GM12878 (cell line): ENCODE results near the gene C2orf92. TPM values are rescaled to one million over a fixed set of nuclear protein-coding genes. Genes with fewer than 3 reads are reported as not detected.

Source experiments
- ATAC-seq: fragments of 200-7000 bp; cut with Tn5 transposase; 3 replicates; pipeline ENCODE4 v1.9.1; 2020; ENCODE audit warnings: mild to moderate bottlenecking, moderate library complexity
- BruUV-seq: library from RNA; stranded (reverse); fragments of 400-500 nt; replicated peaks from 2 replicates; lab custom pipeline; 2021; lab: Mats Ljungman, UMichigan
- CTCF ChIA-PET: fragments of 300-600 bp; sonication (Branson Sonifier 250); formaldehyde crosslinking; extraction: SDS; loops from one replicate; lab custom pipeline; 2021; ENCODE audit warnings: inconsistent platforms; lab: Yijun Ruan, JAX
- POLR2A ChIA-PET: fragments of 350-600 bp; formaldehyde crosslinking; extraction: SDS; loops from one replicate; lab custom pipeline; 2021; ENCODE audit warnings: inconsistent platforms; lab: Charles Lee
- RAD21 ChIA-PET: fragments of 300-600 bp; sonication (Branson Sonifier 250); formaldehyde crosslinking; loops from one replicate; lab custom pipeline; 2023; ENCODE audit warnings: antibody characterized with exemption; ENCODE audit not compliant: unreplicated experiment; lab: Charles Lee
- SMC1A ChIA-PET: fragments of 300-600 bp; sonication (Branson Sonifier 250); formaldehyde crosslinking; loops from one replicate; lab custom pipeline; 2023; ENCODE audit not compliant: unreplicated experiment, uncharacterized antibody; lab: Charles Lee
- DNase-seq: peaks from one replicate; pipeline ENCODE4 v3.0.0-alpha.2; 2011; ENCODE audit warnings: low read depth, low spot score
- FAIRE-seq: peaks from 3 replicates; lab custom pipeline; 2011; peaks lifted over from hg19 to GRCh38; lab: Jason Lieb, UNC
- H2AFZ ChIP-seq: 2 replicates; pipeline ENCODE4 v1.6.0; 2011; ENCODE audit warnings: low read depth, low read length, control low read depth; ENCODE audit not compliant: control insufficient read depth
- H3K27ac ChIP-seq: 2 replicates; pipeline ENCODE4 v1.5.1; 2011; ENCODE audit warnings: control low read depth; ENCODE audit not compliant: control insufficient read depth, insufficient read depth
- H3K27me3 ChIP-seq, 2 experiments: replicated peaks in 1 of 2; 2 replicates each; pipeline versions ENCODE4 v1.6.0 to v1.6.1; 2011; ENCODE audit warnings: low read length in 1 of 2; ENCODE audit not compliant: control insufficient read depth in 2 of 2, insufficient read depth in 2 of 2
- H3K36me3 ChIP-seq, 2 experiments: 2 replicates each; pipeline ENCODE4 v1.5.1; 2011; ENCODE audit warnings: low read length in 1 of 2; ENCODE audit not compliant: control insufficient read depth in 2 of 2, insufficient read depth in 2 of 2
- H3K4me1 ChIP-seq: 2 replicates; pipeline ENCODE4 v1.6.1; 2011; ENCODE audit warnings: mild to moderate bottlenecking, low read length, moderate library complexity, mixed read lengths; ENCODE audit not compliant: control insufficient read depth, insufficient read depth
- H3K4me2 ChIP-seq: 2 replicates; pipeline ENCODE4 v1.6.0; 2011; ENCODE audit warnings: control low read depth; ENCODE audit not compliant: control insufficient read depth, insufficient read depth
- H3K4me3 ChIP-seq: fragments of 200-600 bp; sonication (generic); 2 replicates; pipeline ENCODE4 v1.5.1; 2016
- H3K79me2 ChIP-seq: 2 replicates; pipeline ENCODE4 v1.6.0; 2011; ENCODE audit warnings: low read length; ENCODE audit not compliant: control insufficient read depth, insufficient read depth
- H3K9ac ChIP-seq: 2 replicates; pipeline ENCODE4 v1.8.0; 2011; ENCODE audit warnings: low read length, control low read depth, mixed read lengths; ENCODE audit not compliant: control insufficient read depth, insufficient read depth
- H3K9me3 ChIP-seq: replicated peaks from 3 replicates; pipeline ENCODE4 v1.5.1; 2011; ENCODE audit warnings: mild to moderate bottlenecking, low read length; ENCODE audit not compliant: control insufficient read depth, insufficient read depth
- H4K20me1 ChIP-seq: 2 replicates; pipeline ENCODE4 v1.6.0; 2011; ENCODE audit not compliant: control insufficient read depth, insufficient read depth
- BRCA1 ChIP-seq: IDR thresholded peaks from 2 replicates; pipeline ENCODE4 v1.6.1; 2011; ENCODE audit warnings: low read depth, low read length, improper control_type of control experiment
- DPF2 ChIP-seq: fragments of 450-650 bp; IDR thresholded peaks from 2 replicates; pipeline ENCODE4 v1.6.1; 2017; ENCODE audit warnings: mild to moderate bottlenecking
- ESRRA ChIP-seq: IDR thresholded peaks from 2 replicates; pipeline ENCODE4 v1.6.1; 2012; ENCODE audit warnings: mild to moderate bottlenecking, low read length, improper control_type of control experiment
- EZH2 ChIP-seq: IDR thresholded peaks from 2 replicates; pipeline ENCODE4 v1.6.1; 2012; ENCODE audit warnings: low read depth, mild to moderate bottlenecking, control low read depth, inconsistent platforms, low read length, borderline replicate concordance; ENCODE audit not compliant: control insufficient read depth
- FOS ChIP-seq: IDR thresholded peaks from 3 replicates; pipeline ENCODE4 v1.6.1; 2011; ENCODE audit warnings: borderline replicate concordance; ENCODE audit not compliant: insufficient read length; ENCODE audit errors: extremely low read depth
- GATAD2B ChIP-seq: fragments of 450-650 bp; conservative IDR thresholded peaks from 2 replicates; pipeline ENCODE4 v1.6.1; 2017; ENCODE audit warnings: low read depth, mild to moderate bottlenecking, moderate library complexity
- HDAC2 ChIP-seq: fragments of 200-600 bp; sonication (generic); IDR thresholded peaks from 2 replicates; pipeline ENCODE4 v1.6.1; 2017
- NBN ChIP-seq: fragments of 450-650 bp; IDR thresholded peaks from 2 replicates; pipeline ENCODE4 v1.6.1; 2016
- NFIC ChIP-seq: IDR thresholded peaks from 2 replicates; pipeline ENCODE4 v1.6.1; 2012; ENCODE audit warnings: low read depth, mild to moderate bottlenecking, inconsistent platforms, low read length, moderate library complexity
- PAX5 ChIP-seq: IDR thresholded peaks from 2 replicates; pipeline ENCODE4 v1.6.1; 2011; ENCODE audit warnings: low read depth, low read length, borderline replicate concordance
- RB1 ChIP-seq: fragments of 450-650 bp; formaldehyde crosslinking; IDR thresholded peaks from 2 replicates; pipeline ENCODE4 v1.6.1; 2017; ENCODE audit warnings: mild to moderate bottlenecking, borderline replicate concordance
- RFX5 ChIP-seq: IDR thresholded peaks from 2 replicates; pipeline ENCODE4 v1.6.1; 2011; ENCODE audit warnings: low read depth, low read length, improper control_type of control experiment
- SRF ChIP-seq, 2 experiments: IDR thresholded peaks; 2 replicates each; pipeline ENCODE4 v1.6.1; 2011; ENCODE audit warnings: low read depth in 2 of 2, low read length in 2 of 2, mild to moderate bottlenecking in 1 of 2, moderate library complexity in 1 of 2
- WRNIP1 ChIP-seq: IDR thresholded peaks from 2 replicates; pipeline ENCODE4 v1.6.1; 2011; ENCODE audit warnings: low read depth, low read length, improper control_type of control experiment, borderline replicate concordance
- YBX1 ChIP-seq: fragments of 450-650 bp; IDR thresholded peaks from 2 replicates; pipeline ENCODE4 v1.6.1; 2016; ENCODE audit warnings: antibody characterized with exemption
- ZNF384 ChIP-seq: IDR thresholded peaks from 2 replicates; pipeline ENCODE4 v1.6.1; 2012; ENCODE audit warnings: low read depth, mild to moderate bottlenecking, low read length, improper control_type of control experiment, borderline replicate concordance
- WGBS: methylation state at CpG from one replicate; pipeline ENCODE4 v1.1.6; 2016; ENCODE audit warnings: low lambda C conversion rate; ENCODE audit not compliant: insufficient replicate concordance, insufficient coverage; ENCODE audit errors: missing lambda C conversion rate; 5-methylcytosine and 5-hydroxymethylcytosine counted together
- in situ Hi-C: fragments of 300-500 bp; cut with MboI; formaldehyde crosslinking; loops from 9 replicates; pipeline ENCODE4 v1.14.3; 2018; ENCODE audit warnings: mixed read lengths
- intact Hi-C: fragments of 100-400 bp; cut with micrococcal nuclease; formaldehyde crosslinking; loops from one replicate; pipeline ENCODE4 v1.14.2; 2022; ENCODE audit not compliant: unreplicated experiment
- polyA plus RNA-seq, 11 experiments: library from polyadenylated mRNA; depleted of rRNA in 4 of 11; unstranded in 6 of 11; stranded (reverse) in 5 of 11; fragments of >200 nt; fragmentation: Nextera tagmentation in 4 of 11; fragmentation: Illumina TruSeq in 1 of 11; extraction: Ambion mirVana in 4 of 11; extraction: Trizol in 1 of 11; gene quantifications; 1 replicate in 1 of 11; 2 replicates in 10 of 11; pipeline versions ENCODE4 v1.2.1 to v1.2.3, GENCODE V29; 2011 to 2016; ENCODE audit warnings: inconsistent platforms in 2 of 11, missing spikeins in 2 of 11, low read depth in 1 of 11
- total RNA-seq, 4 experiments: library from RNA; depleted of rRNA in 3 of 4; stranded (reverse); fragments of >200 nt in 3 of 4; fragmentation: Illumina TruSeq in 1 of 4; extraction: Trizol in 1 of 4; gene quantifications; 2 replicates each; pipeline versions ENCODE4 v1.2.1 to v1.2.3, GENCODE V29; 2013 to 2021
- TF ChIP-seq, protein P1 (sequence below): fragments of 450-650 bp; IDR thresholded peaks from 2 replicates; pipeline ENCODE4 v1.6.1; 2018; ENCODE audit warnings: mild to moderate bottlenecking, low read depth, moderate library complexity; ENCODE audit not compliant: partially characterized antibody
- TF ChIP-seq, protein P2 (sequence below): fragments of 450-650 bp; IDR thresholded peaks from 2 replicates; pipeline ENCODE4 v1.6.1; 2017; ENCODE audit warnings: mild to moderate bottlenecking, low read depth, inconsistent platforms; ENCODE audit not compliant: poor library complexity, severe bottlenecking

Gene C2orf92
- total and polyA plus RNA-seq, 10 of the 15 experiments (the other 5 are each of a cell fraction or from before 2014, with no cell fraction given): 0.40 to 10.1 (median 3.7) TPM

DNA sequence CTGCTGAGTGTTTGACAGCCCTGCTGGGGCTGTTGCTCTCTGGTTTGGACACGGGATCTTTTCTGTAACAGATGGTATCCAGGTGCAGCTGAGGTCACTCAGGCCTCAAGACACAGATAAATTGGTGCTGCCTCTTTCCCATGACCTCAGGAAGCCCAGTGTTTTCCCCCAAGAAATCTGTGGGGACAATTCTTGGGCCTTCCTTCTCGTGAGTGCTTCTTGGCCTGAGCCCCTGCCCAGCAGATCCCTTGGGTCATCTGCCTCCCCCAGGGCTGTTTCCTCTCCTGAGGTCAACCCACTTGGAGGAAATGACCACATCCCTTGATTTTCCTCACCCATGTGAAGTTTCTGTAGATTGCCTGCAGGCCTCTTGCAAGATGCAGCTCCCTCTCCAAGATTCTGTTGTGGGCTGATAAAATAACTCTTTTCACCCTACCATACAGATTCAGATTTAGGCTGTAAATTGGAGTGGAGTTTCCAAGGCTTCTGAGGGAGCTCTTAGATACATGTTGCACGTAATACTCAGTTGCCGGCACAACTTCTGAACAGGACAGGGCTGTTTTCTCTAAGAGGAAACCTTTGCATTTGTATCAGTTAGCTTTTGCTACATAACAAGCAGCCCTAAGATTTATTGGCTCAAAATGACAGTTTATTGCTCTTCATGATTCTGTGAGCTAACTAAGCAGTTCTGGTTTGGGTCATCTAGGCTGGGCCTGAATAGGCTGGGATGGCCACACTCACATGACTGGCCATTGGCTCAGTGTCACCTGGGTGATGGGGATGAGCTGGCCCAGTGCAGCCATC lies 57.0 kb downstream of the C2orf92 start:
- no peaks in the 10 kb centered on the region for H4K20me1 ChIP-seq
- no peaks in the 10 kb centered on the region for H3K36me3 ChIP-seq
- FAIRE-seq (no peak), DNase-seq (no peak), ATAC-seq (no peak)
- in situ Hi-C loops (no loop called here), intact Hi-C loops (no loop called here)
- SMC1A ChIA-PET: interaction anchor here (0.9 kb wide), 1 partner anchor 29 kb away, joined by 3 read pairs; no protein-coding TSS in a partner anchor
- RAD21 ChIA-PET: no interaction called here
- no TSS peak for BruUV-seq
- no peak overlapping the region for H3K9ac ChIP-seq
- 33% methylated on average over 4 of the region's 4 CpGs for WGBS
- CTCF ChIA-PET: interaction anchor here (0.7 to 2.9 kb wide), 5 partner anchors 9 to 659 kb away, joined by 3 to 8 read pairs (median 3); partner anchors contain the start of gene ZAP70
- POLR2A ChIA-PET: no interaction called here
- H3K9me3 ChIP-seq: peaks cover 2% of the 10 kb centered on the region; the same call in 1 of the 3 replicates
- H2AFZ ChIP-seq: no peak overlapping the region
- H3K27me3 ChIP-seq: no peaks in the 10 kb centered on the region
- no peak overlapping the region for H3K4me2 ChIP-seq
- H3K79me2 ChIP-seq: no peaks in the 10 kb centered on the region
- no peaks in the 10 kb centered on the region for H3K4me1 ChIP-seq
- no peak overlapping the region for H3K4me3 ChIP-seq
- H3K27ac ChIP-seq: no peak overlapping the region
- TF ChIP-seq NBN: no peak
- TF ChIP-seq PAX5: no peak
- no peak for TF ChIP-seq WRNIP1
- no peak for TF ChIP-seq FOS
- TF ChIP-seq YBX1: no peak
- TF ChIP-seq NFIC: no peak
- no peak for TF ChIP-seq ZNF384
- no peak for TF ChIP-seq RB1
- TF ChIP-seq, protein P1, sequence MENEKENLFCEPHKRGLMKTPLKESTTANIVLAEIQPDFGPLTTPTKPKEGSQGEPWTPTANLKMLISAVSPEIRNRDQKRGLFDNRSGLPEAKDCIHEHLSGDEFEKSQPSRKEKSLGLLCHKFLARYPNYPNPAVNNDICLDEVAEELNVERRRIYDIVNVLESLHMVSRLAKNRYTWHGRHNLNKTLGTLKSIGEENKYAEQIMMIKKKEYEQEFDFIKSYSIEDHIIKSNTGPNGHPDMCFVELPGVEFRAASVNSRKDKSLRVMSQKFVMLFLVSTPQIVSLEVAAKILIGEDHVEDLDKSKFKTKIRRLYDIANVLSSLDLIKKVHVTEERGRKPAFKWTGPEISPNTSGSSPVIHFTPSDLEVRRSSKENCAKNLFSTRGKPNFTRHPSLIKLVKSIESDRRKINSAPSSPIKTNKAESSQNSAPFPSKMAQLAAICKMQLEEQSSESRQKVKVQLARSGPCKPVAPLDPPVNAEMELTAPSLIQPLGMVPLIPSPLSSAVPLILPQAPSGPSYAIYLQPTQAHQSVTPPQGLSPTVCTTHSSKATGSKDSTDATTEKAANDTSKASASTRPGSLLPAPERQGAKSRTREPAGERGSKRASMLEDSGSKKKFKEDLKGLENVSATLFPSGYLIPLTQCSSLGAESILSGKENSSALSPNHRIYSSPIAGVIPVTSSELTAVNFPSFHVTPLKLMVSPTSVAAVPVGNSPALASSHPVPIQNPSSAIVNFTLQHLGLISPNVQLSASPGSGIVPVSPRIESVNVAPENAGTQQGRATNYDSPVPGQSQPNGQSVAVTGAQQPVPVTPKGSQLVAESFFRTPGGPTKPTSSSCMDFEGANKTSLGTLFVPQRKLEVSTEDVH: no peak
- no peak for TF ChIP-seq HDAC2
- no peak for TF ChIP-seq BRCA1
- no peak for TF ChIP-seq DPF2
- TF ChIP-seq, protein P2, sequence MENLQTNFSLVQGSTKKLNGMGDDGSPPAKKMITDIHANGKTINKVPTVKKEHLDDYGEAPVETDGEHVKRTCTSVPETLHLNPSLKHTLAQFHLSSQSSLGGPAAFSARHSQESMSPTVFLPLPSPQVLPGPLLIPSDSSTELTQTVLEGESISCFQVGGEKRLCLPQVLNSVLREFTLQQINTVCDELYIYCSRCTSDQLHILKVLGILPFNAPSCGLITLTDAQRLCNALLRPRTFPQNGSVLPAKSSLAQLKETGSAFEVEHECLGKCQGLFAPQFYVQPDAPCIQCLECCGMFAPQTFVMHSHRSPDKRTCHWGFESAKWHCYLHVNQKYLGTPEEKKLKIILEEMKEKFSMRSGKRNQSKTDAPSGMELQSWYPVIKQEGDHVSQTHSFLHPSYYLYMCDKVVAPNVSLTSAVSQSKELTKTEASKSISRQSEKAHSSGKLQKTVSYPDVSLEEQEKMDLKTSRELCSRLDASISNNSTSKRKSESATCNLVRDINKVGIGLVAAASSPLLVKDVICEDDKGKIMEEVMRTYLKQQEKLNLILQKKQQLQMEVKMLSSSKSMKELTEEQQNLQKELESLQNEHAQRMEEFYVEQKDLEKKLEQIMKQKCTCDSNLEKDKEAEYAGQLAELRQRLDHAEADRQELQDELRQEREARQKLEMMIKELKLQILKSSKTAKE: no peak
- no peak for TF ChIP-seq GATAD2B
- no peak for TF ChIP-seq SRF (IDR thresholded peaks at IDR 0.05; ENCODE audit: low read depth in 2 of 2, low read length in 2 of 2)
- no peak for TF ChIP-seq EZH2
- TF ChIP-seq RFX5: no peak
- TF ChIP-seq ESRRA: no peak
